WI38 (cell line): ENCODE data around the gene EOMES.

ENCODE experiments used
- H3K4me3 ChIP-seq: 2 replicates; pipeline ENCODE4 v1.5.1; 2011; ENCODE audit warnings: low read depth, mild to moderate bottlenecking, control low read depth, low read length
- CTCF ChIP-seq: IDR thresholded peaks from 2 replicates; pipeline ENCODE4 v1.5.1; 2012; ENCODE audit warnings: low read depth, mild to moderate bottlenecking, control low read depth, low read length

Gene EOMES

DNA sequence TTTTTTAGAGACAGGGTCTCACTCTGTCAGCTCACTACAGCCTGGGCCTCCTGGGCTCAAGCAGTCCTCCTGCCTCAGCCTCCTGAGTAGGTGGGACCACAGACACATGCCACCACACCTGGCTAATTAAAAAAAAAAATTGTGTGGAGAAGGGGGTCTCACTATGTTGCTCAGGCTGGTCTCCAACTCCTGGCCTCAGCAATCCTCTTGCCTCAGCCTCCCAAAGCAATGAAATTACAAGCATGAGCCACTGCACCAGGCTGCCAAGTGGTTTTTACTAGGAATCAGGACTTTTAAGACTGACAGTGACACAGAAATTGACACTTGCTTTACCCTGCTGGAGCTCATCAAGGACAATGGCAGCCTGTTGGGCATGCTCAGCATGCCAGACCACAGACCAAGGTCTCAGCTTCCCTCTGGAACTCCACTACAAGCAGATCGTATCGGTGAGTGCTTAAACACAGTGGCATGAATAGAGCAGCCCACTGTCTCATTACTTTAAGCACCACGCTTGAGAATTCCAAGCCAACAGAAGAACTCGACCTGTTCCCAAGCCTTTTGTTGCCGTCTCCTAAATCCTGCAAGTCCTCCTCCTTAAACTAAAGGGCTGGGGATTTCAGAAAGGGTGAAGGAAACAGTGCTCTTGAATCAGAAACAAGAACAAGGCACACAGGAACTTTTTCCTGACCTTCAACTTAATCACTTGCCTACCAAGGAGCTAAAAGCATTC lies 41.4 kb downstream of the EOMES start:
- no peak overlapping the region for H3K4me3 ChIP-seq

DNA sequence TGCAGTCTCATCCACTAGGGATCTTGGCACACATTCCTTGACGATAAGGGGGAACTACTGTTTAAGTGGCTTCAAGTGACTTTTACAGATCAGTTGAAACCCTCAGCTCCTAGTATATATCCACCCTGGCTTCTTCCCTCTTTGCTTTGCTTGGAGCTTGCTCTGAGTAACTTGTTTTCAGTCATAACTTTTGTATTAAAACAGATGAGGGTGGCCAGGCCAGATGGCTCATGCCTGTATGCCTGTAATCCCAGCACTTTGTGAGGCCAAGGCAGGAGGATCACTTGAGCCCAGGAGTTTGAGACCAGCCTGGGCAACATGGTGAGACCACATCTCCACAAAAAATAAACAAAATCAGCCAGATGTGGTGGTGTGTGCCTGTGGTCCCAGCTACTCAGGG lies 42.4 kb downstream of the EOMES start:
- no peak overlapping the region for H3K4me3 ChIP-seq
- TF ChIP-seq CTCF, result no peak

More for the DNA sequence above, 41.4 kb downstream of the EOMES start:
- TF ChIP-seq CTCF, result no peak

- TF ChIP-seq CTCF, result no peak
- no peak overlapping the region for H3K4me3 ChIP-seq
Observed at GRCh38 chr3:27678234-27678633, 43.9 kb downstream of the EOMES start.

DNA sequence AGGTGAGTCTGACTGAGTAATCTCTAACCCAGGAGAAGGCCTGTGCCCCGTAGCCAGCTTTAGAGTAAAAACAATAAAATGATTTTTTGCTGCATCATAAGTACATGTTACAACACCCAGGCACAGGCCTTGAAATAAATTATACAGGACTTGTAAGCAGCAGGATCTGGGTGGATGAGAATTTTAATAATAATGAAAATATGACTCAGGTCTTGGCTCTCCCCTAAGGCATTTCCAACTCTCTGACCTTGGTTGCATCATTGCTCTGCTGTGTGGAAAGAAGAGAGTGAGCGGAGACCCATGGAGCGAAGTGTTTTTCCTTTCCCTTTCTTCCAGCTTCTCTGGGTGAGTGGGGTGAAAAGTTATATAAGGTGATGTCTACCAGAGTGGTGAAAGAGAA lies 44.6 kb downstream of the EOMES start:
- no peak overlapping the region for H3K4me3 ChIP-seq
- TF ChIP-seq CTCF, result no peak

- no peak for TF ChIP-seq CTCF
- no peak overlapping the region for H3K4me3 ChIP-seq
Observed at GRCh38 chr3:27675287-27675686, 46.8 kb downstream of the EOMES start.

DNA sequence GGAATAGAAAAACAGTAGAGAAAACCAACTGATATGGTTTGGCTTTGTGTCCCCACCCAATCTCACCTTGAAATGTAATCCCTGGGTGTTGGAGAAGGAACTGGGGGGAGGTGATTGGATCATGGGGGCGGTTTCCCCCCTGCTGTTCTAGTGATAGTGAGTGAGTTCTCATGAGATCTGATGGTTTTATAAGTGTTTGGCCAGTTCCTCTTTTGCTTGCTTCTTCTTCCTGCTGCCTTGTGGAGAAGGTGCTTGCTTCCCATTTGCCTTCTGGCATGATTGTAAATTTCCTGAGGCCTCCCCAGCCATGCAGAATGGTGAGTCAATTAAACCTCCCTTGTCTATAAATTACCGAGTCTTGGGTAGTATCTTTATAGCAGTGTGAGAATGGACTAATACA lies 48.4 kb downstream of the EOMES start:
- no peak overlapping the region for H3K4me3 ChIP-seq
- TF ChIP-seq CTCF, result no peak

DNA sequence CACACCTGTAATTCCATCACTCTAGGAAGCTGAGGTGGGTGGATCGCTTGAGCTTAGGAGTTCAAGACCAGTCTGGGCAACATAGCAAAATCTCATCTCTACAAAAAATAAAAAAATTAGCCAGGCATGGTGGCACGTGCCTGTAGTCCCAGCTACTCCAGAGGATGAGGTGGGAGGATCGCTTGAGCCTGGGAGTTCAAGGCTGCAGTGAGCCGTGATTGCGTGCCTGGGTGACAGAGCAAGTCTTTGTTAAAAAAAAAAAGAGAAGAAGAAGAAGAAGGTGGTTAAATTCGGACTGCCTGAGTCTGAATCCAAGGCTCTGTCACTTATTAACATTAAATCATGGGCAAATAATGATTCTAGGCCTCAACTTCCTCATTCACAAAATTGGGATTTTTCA lies 51.0 kb downstream of the EOMES start:
- no peak for TF ChIP-seq CTCF
- no peak overlapping the region for H3K4me3 ChIP-seq
